ENCODE results near the gene STXBP4. TPM values are rescaled to one million over a fixed set of nuclear protein-coding genes. Genes with fewer than 3 reads are reported as not detected.

The STXBP4 gene
- polyA plus RNA-seq, result 10 to 100 TPM in 1 of 4 donors, 1 to 10 TPM in 3; 2.3 to 10.6 (median 3.9) TPM
- long read RNA-seq, donor 1, result 0 reads
- long read RNA-seq, donor 2, full-length matches to known transcripts, result 1 of 1 reads
- long read RNA-seq, donor 2, partial matches to known transcripts, result 0 of 1 reads
- long read RNA-seq, donor 2, other reads (novel, unspliced or antisense), result 0 of 1 reads
- long read RNA-seq, donor 3, result 0 reads
- long read RNA-seq, donor 4, result 0 reads
- long read RNA-seq, donor 5, result 0 reads
- long read RNA-seq, donor 6, partial matches to known transcripts, result 0 of 1 reads
- long read RNA-seq, donor 6, other reads (novel, unspliced or antisense), result 0 of 1 reads
- long read RNA-seq, donor 7, result 0 reads
- long read RNA-seq, donor 8, result 0 reads
- long read RNA-seq, donor 9, full-length matches to known transcripts, result 1 of 1 reads
- long read RNA-seq, donor 9, partial matches to known transcripts, result 0 of 1 reads
- long read RNA-seq, donor 9, other reads (novel, unspliced or antisense), result 0 of 1 reads
- long read RNA-seq, donor 10, partial matches to known transcripts, result 0 of 2 reads
- long read RNA-seq, donor 10, other reads (novel, unspliced or antisense), result 0 of 2 reads

- Histone ChIP-seq H3K27me3 (ENCODE audit: control insufficient read depth in 3 of 3, insufficient read depth in 3 of 3, low read length in 3 of 3) (no peaks in the 10 kb centered on the region), H3K4me1 (ENCODE audit: control insufficient read depth in 3 of 3, insufficient read depth in 2 of 3, low read depth in 1 of 3, low read length in 2 of 3) (peaks cover 0 to 15% (median 2%) of the 10 kb centered on the region in 3 donors), H3K27ac (ENCODE audit: low read depth in 1 of 3, low read length in 2 of 3) (peak within 1 kb of the TSS; percentile 46 to 87 (median 78)), H3K9me3 (ENCODE audit: control insufficient read depth in 2 of 2, insufficient read depth in 1 of 2, low read depth in 1 of 2, low read length in 1 of 2) (no peaks in the 10 kb centered on the region), H3K4me3 (ENCODE audit: low read depth in 1 of 3, low read length in 3 of 3) (peak within 1 kb of the TSS; percentile 83 to 97 (median 85)), H3K36me3 (ENCODE audit: control insufficient read depth in 3 of 3, insufficient read depth in 2 of 3, low read depth in 1 of 3, low read length in 3 of 3) (peaks cover 0 to 3% (median 0%) of the 10 kb centered on the region in 3 donors)
- peak; percentile 98 to 99 for DNase-seq
- FAIRE-seq, result no peak
- WGBS, 3 donors, result 0% methylated on average over 49 to 57 of the region's 57 CpGs
Observed at GRCh38 chr17:54968262-54968987, at the start of gene STXBP4, which contains the start of gene COX11. STXBP4 (plus strand) TSS chr17:54968765; CDS start chr17:54986220, 17,455 bp downstream. COX11 (minus strand) TSS chr17:54968654; CDS start chr17:54968646, 8 bp downstream.

GRCh38 chr17:54919425-54919824 lies 49.1 kb upstream of the STXBP4 start:
- DNase-seq (no peak), FAIRE-seq (no peak)
- no peaks in the 10 kb centered on the region for H3K9me3 ChIP-seq (ENCODE audit: control insufficient read depth in 2 of 2, insufficient read depth in 1 of 2, low read depth in 1 of 2, low read length in 1 of 2)
- no peak overlapping the region for H3K27ac ChIP-seq (ENCODE audit: low read depth in 1 of 3, low read length in 2 of 3)
- no peaks in the 10 kb centered on the region for H3K27me3 ChIP-seq (ENCODE audit: control insufficient read depth in 3 of 3, insufficient read depth in 3 of 3, low read length in 3 of 3)
- H3K4me3 ChIP-seq (ENCODE audit: low read depth in 1 of 3, low read length in 3 of 3), result no peak overlapping the region
- H3K36me3 ChIP-seq (ENCODE audit: control insufficient read depth in 3 of 3, insufficient read depth in 2 of 3, low read depth in 1 of 3, low read length in 3 of 3), result peaks cover 0 to 28% (median 25%) of the 10 kb centered on the region in 3 donors
- no peaks in the 10 kb centered on the region for H3K4me1 ChIP-seq (ENCODE audit: control insufficient read depth in 3 of 3, insufficient read depth in 2 of 3, low read depth in 1 of 3, low read length in 2 of 3)

- 85 to 95% (median 86%) methylated on average over 6 of the region's 6 CpGs for WGBS, 3 donors
- FAIRE-seq, result no peak
- no peak overlapping the region for H3K4me3 ChIP-seq (ENCODE audit: low read depth in 1 of 3, low read length in 3 of 3)
Observed at GRCh38 chr17:54920819-54921218, 47.7 kb upstream of the STXBP4 start.

GRCh38 chr17:54924405-54924804 lies 44.2 kb upstream of the STXBP4 start:
- FAIRE-seq, result no peak
- WGBS, 3 donors, result 92 to 95% (median 93%) methylated on average over 5 of the region's 5 CpGs

More at GRCh38 chr17:54920819-54921218, 47.7 kb upstream of the STXBP4 start:
- Histone ChIP-seq H3K27ac (ENCODE audit: low read depth in 1 of 3, low read length in 2 of 3) (no peak overlapping the region), H3K27me3 (ENCODE audit: control insufficient read depth in 3 of 3, insufficient read depth in 3 of 3, low read length in 3 of 3) (no peaks in the 10 kb centered on the region), H3K4me1 (ENCODE audit: control insufficient read depth in 3 of 3, insufficient read depth in 2 of 3, low read depth in 1 of 3, low read length in 2 of 3) (no peaks in the 10 kb centered on the region), H3K36me3 (ENCODE audit: control insufficient read depth in 3 of 3, insufficient read depth in 2 of 3, low read depth in 1 of 3, low read length in 3 of 3) (peaks cover 0 to 29% (median 20%) of the 10 kb centered on the region in 3 donors), H3K9me3 (ENCODE audit: control insufficient read depth in 2 of 2, insufficient read depth in 1 of 2, low read depth in 1 of 2, low read length in 1 of 2) (no peaks in the 10 kb centered on the region)
- DNase-seq, result no peak

GRCh38 chr17:54927525-54927924 lies 41.0 kb upstream of the STXBP4 start:
- Histone ChIP-seq H3K4me3 (ENCODE audit: low read depth in 1 of 3, low read length in 3 of 3) (no peak overlapping the region), H3K27ac (ENCODE audit: low read depth in 1 of 3, low read length in 2 of 3) (no peak overlapping the region), H3K4me1 (ENCODE audit: control insufficient read depth in 3 of 3, insufficient read depth in 2 of 3, low read depth in 1 of 3, low read length in 2 of 3) (peaks cover 0 to 11% (median 2%) of the 10 kb centered on the region in 3 donors), H3K36me3 (ENCODE audit: control insufficient read depth in 3 of 3, insufficient read depth in 2 of 3, low read depth in 1 of 3, low read length in 3 of 3) (peaks cover 0 to 27% (median 5%) of the 10 kb centered on the region in 3 donors), H3K9me3 (ENCODE audit: control insufficient read depth in 2 of 2, insufficient read depth in 1 of 2, low read depth in 1 of 2, low read length in 1 of 2) (no peaks in the 10 kb centered on the region), H3K27me3 (ENCODE audit: control insufficient read depth in 3 of 3, insufficient read depth in 3 of 3, low read length in 3 of 3) (no peaks in the 10 kb centered on the region)
- FAIRE-seq (no peak), DNase-seq (no peak)
- WGBS, 3 donors, result 79 to 82% (median 79%) methylated on average over 3 of the region's 3 CpGs

More at GRCh38 chr17:54924405-54924804, 44.2 kb upstream of the STXBP4 start:
- no peak for DNase-seq
- no peaks in the 10 kb centered on the region for H3K27me3 ChIP-seq (ENCODE audit: control insufficient read depth in 3 of 3, insufficient read depth in 3 of 3, low read length in 3 of 3)
- peaks cover 0 to 27% (median 10%) of the 10 kb centered on the region in 3 donors for H3K36me3 ChIP-seq (ENCODE audit: control insufficient read depth in 3 of 3, insufficient read depth in 2 of 3, low read depth in 1 of 3, low read length in 3 of 3)
- peaks cover 0 to 2% (median 0%) of the 10 kb centered on the region in 3 donors for H3K4me1 ChIP-seq (ENCODE audit: control insufficient read depth in 3 of 3, insufficient read depth in 2 of 3, low read depth in 1 of 3, low read length in 2 of 3)
- no peak overlapping the region for H3K4me3 ChIP-seq (ENCODE audit: low read depth in 1 of 3, low read length in 3 of 3)
- H3K9me3 ChIP-seq (ENCODE audit: control insufficient read depth in 2 of 2, insufficient read depth in 1 of 2, low read depth in 1 of 2, low read length in 1 of 2), result no peaks in the 10 kb centered on the region
- H3K27ac ChIP-seq (ENCODE audit: low read depth in 1 of 3, low read length in 2 of 3), result no peak overlapping the region

- H3K27ac ChIP-seq (ENCODE audit: low read depth in 1 of 3, low read length in 2 of 3), result peak overlapping the region in 2 of 3 donors; percentile 50 to 62
- H3K4me1 ChIP-seq (ENCODE audit: control insufficient read depth in 3 of 3, insufficient read depth in 2 of 3, low read depth in 1 of 3, low read length in 2 of 3), result peaks cover 0 to 35% (median 8%) of the 10 kb centered on the region in 3 donors
- H3K36me3 ChIP-seq (ENCODE audit: control insufficient read depth in 3 of 3, insufficient read depth in 2 of 3, low read depth in 1 of 3, low read length in 3 of 3), result peaks cover 0 to 27% (median 2%) of the 10 kb centered on the region in 3 donors
- 90 to 100% (median 92%) methylated on average over 1 of the region's 1 CpG for WGBS, 3 donors
- DNase-seq, result no peak
- no peak for FAIRE-seq
- H3K27me3 ChIP-seq (ENCODE audit: control insufficient read depth in 3 of 3, insufficient read depth in 3 of 3, low read length in 3 of 3), result no peaks in the 10 kb centered on the region
- no peaks in the 10 kb centered on the region for H3K9me3 ChIP-seq (ENCODE audit: control insufficient read depth in 2 of 2, insufficient read depth in 1 of 2, low read depth in 1 of 2, low read length in 1 of 2)
- no peak overlapping the region for H3K4me3 ChIP-seq (ENCODE audit: low read depth in 1 of 3, low read length in 3 of 3)
Observed at GRCh38 chr17:54932711-54933110, 35.9 kb upstream of the STXBP4 start.

GRCh38 chr17:54933921-54934320 lies 34.6 kb upstream of the STXBP4 start:
- 22 to 65% (median 34%) methylated on average over 3 of the region's 3 CpGs for WGBS, 3 donors
- peaks cover 2 to 28% (median 2%) of the 10 kb centered on the region in 3 donors for H3K36me3 ChIP-seq (ENCODE audit: control insufficient read depth in 3 of 3, insufficient read depth in 2 of 3, low read depth in 1 of 3, low read length in 3 of 3)
- peak overlapping the region in 2 of 3 donors; percentile 11 to 72 for H3K27ac ChIP-seq (ENCODE audit: low read depth in 1 of 3, low read length in 2 of 3)

GRCh38 chr17:54935471-54935870 lies 33.1 kb upstream of the STXBP4 start:
- peak; percentile 61 to 83 for DNase-seq
- no peak for FAIRE-seq
- Histone ChIP-seq H3K36me3 (ENCODE audit: control insufficient read depth in 3 of 3, insufficient read depth in 2 of 3, low read depth in 1 of 3, low read length in 3 of 3) (peaks cover 2 to 35% (median 2%) of the 10 kb centered on the region in 3 donors), H3K4me1 (ENCODE audit: control insufficient read depth in 3 of 3, insufficient read depth in 2 of 3, low read depth in 1 of 3, low read length in 2 of 3) (peaks cover 0 to 35% (median 7%) of the 10 kb centered on the region in 3 donors), H3K27ac (ENCODE audit: low read depth in 1 of 3, low read length in 2 of 3) (peak overlapping the region in 1 of 3 donors; percentile 72), H3K27me3 (ENCODE audit: control insufficient read depth in 3 of 3, insufficient read depth in 3 of 3, low read length in 3 of 3) (no peaks in the 10 kb centered on the region), H3K9me3 (ENCODE audit: control insufficient read depth in 2 of 2, insufficient read depth in 1 of 2, low read depth in 1 of 2, low read length in 1 of 2) (no peaks in the 10 kb centered on the region), H3K4me3 (ENCODE audit: low read depth in 1 of 3, low read length in 3 of 3) (no peak overlapping the region)
- WGBS, 3 donors, result 66 to 75% (median 71%) methylated on average over 5 of the region's 5 CpGs

More at GRCh38 chr17:54933921-54934320, 34.6 kb upstream of the STXBP4 start:
- peak; percentile 72 to 83 for DNase-seq
- Histone ChIP-seq H3K4me3 (ENCODE audit: low read depth in 1 of 3, low read length in 3 of 3) (no peak overlapping the region), H3K4me1 (ENCODE audit: control insufficient read depth in 3 of 3, insufficient read depth in 2 of 3, low read depth in 1 of 3, low read length in 2 of 3) (peaks cover 0 to 35% (median 7%) of the 10 kb centered on the region in 3 donors), H3K9me3 (ENCODE audit: control insufficient read depth in 2 of 2, insufficient read depth in 1 of 2, low read depth in 1 of 2, low read length in 1 of 2) (no peaks in the 10 kb centered on the region), H3K27me3 (ENCODE audit: control insufficient read depth in 3 of 3, insufficient read depth in 3 of 3, low read length in 3 of 3) (no peaks in the 10 kb centered on the region)
- no peak for FAIRE-seq

All from small intestine (tissue), 16 donors.